HepG2 (cell line): ENCODE measurements around the gene ANKS1A. TPM values are rescaled to one million over a fixed set of nuclear protein-coding genes. Genes with fewer than 3 reads are reported as not detected.
A peak's percentile ranks its signal among the peaks of the same experiment; 100 is the strongest.

Experiments used
- AGO2 ChIP-seq: fragments of 200-400 bp; formaldehyde crosslinking; optimal IDR thresholded peaks from 2 replicates; pipeline ENCODE3; 2017; ENCODE audit warnings: mild to moderate bottlenecking, low read depth, low read length, moderate library complexity
- E2F2 ChIP-seq: sonication (generic); formaldehyde crosslinking; IDR thresholded peaks from 2 replicates; pipeline ENCODE4 v1.4.0; 2020; ENCODE audit warnings: missing genetic modification reagents, borderline replicate concordance
- EEA1 ChIP-seq: sonication (generic); formaldehyde crosslinking; IDR thresholded peaks from 2 replicates; pipeline ENCODE4 v1.5.1; 2020; ENCODE audit warnings: mild to moderate bottlenecking, missing genetic modification reagents, borderline replicate concordance
- HOXA5 ChIP-seq: sonication (generic); formaldehyde crosslinking; IDR thresholded peaks from 2 replicates; pipeline ENCODE4 v1.4.0; 2020; ENCODE audit warnings: missing genetic modification reagents
- IRF2 ChIP-seq: IDR thresholded peaks from 2 replicates; pipeline ENCODE4 v1.6.1; 2018; ENCODE audit warnings: missing genetic modification reagents, missing compliant biosample characterization
- KMT2A ChIP-seq: sonication (generic); formaldehyde crosslinking; IDR thresholded peaks from 2 replicates; pipeline ENCODE4 v1.4.0; 2020; ENCODE audit warnings: missing genetic modification reagents
- ONECUT2 ChIP-seq: sonication (generic); formaldehyde crosslinking; IDR thresholded peaks from 2 replicates; pipeline ENCODE4 v1.4.0; 2020; ENCODE audit warnings: missing genetic modification reagents
- PREB ChIP-seq: sonication (generic); formaldehyde crosslinking; IDR thresholded peaks from 2 replicates; pipeline ENCODE4 v1.4.0; 2020; ENCODE audit warnings: missing genetic modification reagents
- RFX3 ChIP-seq: IDR thresholded peaks from 2 replicates; pipeline ENCODE4 v1.6.1; 2016; ENCODE audit warnings: missing biosample characterization, missing genetic modification reagents
- SETDB1 ChIP-seq: sonication (generic); formaldehyde crosslinking; IDR thresholded peaks from 2 replicates; pipeline ENCODE4 v1.5.1; 2020; ENCODE audit warnings: missing genetic modification reagents, mild to moderate bottlenecking, borderline replicate concordance
- SMARCE1 ChIP-seq: fragments of 450-650 bp; IDR thresholded peaks from 2 replicates; pipeline ENCODE4 v1.6.1; 2017; ENCODE audit warnings: borderline replicate concordance
- STAG1 ChIP-seq: sonication (generic); formaldehyde crosslinking; IDR thresholded peaks from 2 replicates; pipeline ENCODE4 v1.4.0; 2020; ENCODE audit warnings: missing genetic modification reagents
- ZGPAT ChIP-seq: IDR thresholded peaks from 2 replicates; pipeline ENCODE4 v1.6.1; 2016; ENCODE audit warnings: mild to moderate bottlenecking
- ZNF10 ChIP-seq: sonication (generic); formaldehyde crosslinking; IDR thresholded peaks from 2 replicates; pipeline ENCODE4 v1.4.0; 2020; ENCODE audit warnings: mild to moderate bottlenecking, low read depth, missing genetic modification reagents, borderline replicate concordance
- ZNF574 ChIP-seq: sonication (generic); formaldehyde crosslinking; IDR thresholded peaks from 2 replicates; pipeline ENCODE4 v1.4.0; 2020; ENCODE audit warnings: missing genetic modification reagents
- ZNF629 ChIP-seq: sonication (generic); formaldehyde crosslinking; conservative IDR thresholded peaks from 2 replicates; pipeline ENCODE4 v1.5.0; 2020; ENCODE audit warnings: missing genetic modification reagents
- ZNF740 ChIP-seq: sonication (generic); formaldehyde crosslinking; IDR thresholded peaks from 2 replicates; pipeline ENCODE4 v1.4.0; 2020; ENCODE audit warnings: missing genetic modification reagents
- polyA plus RNA-seq, 8 experiments: library from polyadenylated mRNA; depleted of rRNA in 3 of 8; stranded (reverse) in 7 of 8; unstranded in 1 of 8; fragments of >200 nt; fragmentation: Illumina TruSeq in 4 of 8; extraction: Trizol in 4 of 8; gene quantifications; 2 replicates each; pipeline versions ENCODE4 v1.2.1 to v1.2.3, GENCODE V29; 2011 to 2016; ENCODE audit warnings: low read depth in 4 of 8, missing spikeins in 1 of 8, mixed read lengths in 1 of 8; ENCODE audit not compliant: insufficient read depth in 1 of 8
- total RNA-seq, 5 experiments: library from RNA; depleted of rRNA; stranded (reverse); fragments of >200 nt; fragmentation: Illumina TruSeq; extraction: Trizol; gene quantifications; 2 replicates each; pipeline ENCODE4 v1.2.3, GENCODE V29; 2016; ENCODE audit warnings: low read depth in 1 of 5

The ANKS1A gene
- total and polyA plus RNA-seq, 2 of the 13 experiments (the other 11 are each of a cell fraction or from before 2014, with no cell fraction given), result 7.2 to 15.1 TPM

GRCh38 chr6:34953061-34954025, 64.3 kb downstream of the ANKS1A start (continued):
- TF ChIP-seq ZNF740 (CRISPR knock-in tag), result no peak
- peak; percentile 85; the same call in 1 of the 2 replicates for TF ChIP-seq IRF2
- TF ChIP-seq E2F2 (CRISPR knock-in tag), result no peak
- TF ChIP-seq HOXA5 (CRISPR knock-in tag), result no peak
- TF ChIP-seq ZNF10 (CRISPR knock-in tag), result no peak
- peak; percentile 73; the same call in 1 of the 2 replicates for TF ChIP-seq SMARCE1
- TF ChIP-seq RFX3 (CRISPR knock-in tag), result peak; percentile 77
- TF ChIP-seq AGO2, result no peak
- 0 out of 2 replicates have a peak, but pooled peaks have one; percentile 34 for TF ChIP-seq ZNF574
- TF ChIP-seq PREB (CRISPR knock-in tag), result no peak
- no peak for TF ChIP-seq SETDB1
- peak; percentile 29; the same call in 1 of the 2 replicates for TF ChIP-seq KMT2A (CRISPR knock-in tag)
- no peak for TF ChIP-seq ZNF629
- TF ChIP-seq STAG1 (CRISPR knock-in tag), result peak; percentile 9; the same call in 1 of the 2 replicates
- peak; percentile 83 for TF ChIP-seq ZGPAT
- TF ChIP-seq ONECUT2 (CRISPR knock-in tag), result peak; percentile 75
- no peak for TF ChIP-seq EEA1
